ENCODE measurements around the gene KCTD10. TPM values are rescaled to one million over a fixed set of nuclear protein-coding genes. Genes with fewer than 3 reads are reported as not detected.

KCTD10 gene
- total RNA-seq, 1 experiment from 2014 or later, result 55.2 TPM

- DNase-seq (ENCODE audit: low read depth, low spot score) (no peak), ATAC-seq (no peak)
- CTCF ChIA-PET, result no interaction called here
- in situ Hi-C loops (cut with HindIII; ENCODE audit: low pct_unique_long_range_greater_than_20kb, low sequenced_read_pairs) (no loop called here), intact Hi-C loops (cut with micrococcal nuclease; ENCODE audit: unreplicated experiment) (no loop called here)
- Histone ChIP-seq H3K9me3 (ENCODE audit: control insufficient read depth, insufficient read depth, low read depth, low read length) (no peaks in the 10 kb centered on the region), H3K27ac (ENCODE audit: low read length) (no peak overlapping the region), H3K4me1 (ENCODE audit: control insufficient read depth, insufficient read depth, low read length) (no peaks in the 10 kb centered on the region), H3K4me3 (ENCODE audit: low read depth in 2 of 2, low read length in 2 of 2) (no peak overlapping the region), H3K27me3 (ENCODE audit: control insufficient read depth, insufficient read depth, low read length) (no peaks in the 10 kb centered on the region), H3K36me3 (ENCODE audit: control insufficient read depth, insufficient read depth, low read length) (peaks cover 10% of the 10 kb centered on the region)
- POLR2A ChIA-PET, result no interaction called here
- no peak for TF ChIP-seq REST (IDR thresholded peaks at IDR 0.05; ENCODE audit: insufficient read depth in 1 of 2, low read depth in 2 of 2, low read length in 1 of 2)
- BruUV-seq (replicated peaks), result no TSS peak
Measured at GRCh38 chr12:109455706-109456105, 21.4 kb downstream of the KCTD10 start.

DNA sequence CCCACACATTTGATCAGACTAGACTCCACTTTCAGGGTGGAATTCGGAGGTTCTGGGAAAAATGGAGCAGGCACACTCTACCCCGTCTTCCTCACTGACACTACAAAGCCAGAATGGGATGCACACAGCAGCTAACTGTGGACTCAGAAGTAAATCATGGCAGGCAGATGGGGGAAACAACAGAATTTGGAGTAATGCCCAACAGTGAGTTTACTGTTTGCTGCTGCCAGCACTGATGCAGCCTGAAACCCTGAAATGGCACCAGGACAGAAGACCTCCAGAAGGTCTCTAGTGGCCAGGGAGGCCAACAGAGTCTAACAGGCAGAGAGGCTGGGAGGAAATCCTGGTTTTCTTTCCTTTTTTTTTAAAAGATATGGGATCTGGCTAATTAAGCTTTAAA, 24.6 kb downstream of the KCTD10 start:
- Histone ChIP-seq H3K27me3 (ENCODE audit: control insufficient read depth, insufficient read depth, low read length) (no peaks in the 10 kb centered on the region), H3K27ac (ENCODE audit: low read length) (no peak overlapping the region), H3K9me3 (ENCODE audit: control insufficient read depth, insufficient read depth, low read depth, low read length) (no peaks in the 10 kb centered on the region), H3K36me3 (ENCODE audit: control insufficient read depth, insufficient read depth, low read length) (peaks cover 6% of the 10 kb centered on the region; the same call in 1 of the 2 replicates), H3K4me1 (ENCODE audit: control insufficient read depth, insufficient read depth, low read length) (no peaks in the 10 kb centered on the region), H3K4me3 (ENCODE audit: low read depth in 2 of 2, low read length in 2 of 2) (no peak overlapping the region)
- in situ Hi-C loops (cut with HindIII; ENCODE audit: low pct_unique_long_range_greater_than_20kb, low sequenced_read_pairs) (no loop called here), intact Hi-C loops (cut with micrococcal nuclease; ENCODE audit: unreplicated experiment) (no loop called here)
- BruUV-seq (replicated peaks), result no TSS peak
- TF ChIP-seq CTCF (IDR thresholded peaks at IDR 0.05), result no peak
- no peak for TF ChIP-seq SIN3A (IDR thresholded peaks at IDR 0.05; ENCODE audit: borderline replicate concordance, insufficient read depth, low read depth, low read length)
- no peak for TF ChIP-seq TCF7L2 (IDR thresholded peaks at IDR 0.05; ENCODE audit: low read depth, low read length)
- no peak for TF ChIP-seq POLR2AphosphoS5 (IDR thresholded peaks at IDR 0.05; ENCODE audit: low read depth, low read length)
- no peak for TF ChIP-seq REST (IDR thresholded peaks at IDR 0.05; ENCODE audit: insufficient read depth in 1 of 2, low read depth in 2 of 2, low read length in 1 of 2)
- POLR2A ChIA-PET, result no interaction called here
- DNase-seq (ENCODE audit: low read depth, low spot score) (no peak), ATAC-seq (no peak)
- CTCF ChIA-PET, result interaction anchor here (0.5 to 0.7 kb wide), 2 partner anchors 19 to 24 kb away, joined by 3 read pairs; no protein-coding TSS in a partner anchor

Measured in Panc1 (cell line).